ENCODE results near the gene REC8. TPM values are rescaled to one million over a fixed set of nuclear protein-coding genes. Genes with fewer than 3 reads are reported as not detected.

Gene REC8
- total and polyA plus RNA-seq, 2 of the 13 experiments (the other 11 are each of a cell fraction or from before 2014, with no cell fraction given): 3.4 to 14.7 TPM

DNA sequence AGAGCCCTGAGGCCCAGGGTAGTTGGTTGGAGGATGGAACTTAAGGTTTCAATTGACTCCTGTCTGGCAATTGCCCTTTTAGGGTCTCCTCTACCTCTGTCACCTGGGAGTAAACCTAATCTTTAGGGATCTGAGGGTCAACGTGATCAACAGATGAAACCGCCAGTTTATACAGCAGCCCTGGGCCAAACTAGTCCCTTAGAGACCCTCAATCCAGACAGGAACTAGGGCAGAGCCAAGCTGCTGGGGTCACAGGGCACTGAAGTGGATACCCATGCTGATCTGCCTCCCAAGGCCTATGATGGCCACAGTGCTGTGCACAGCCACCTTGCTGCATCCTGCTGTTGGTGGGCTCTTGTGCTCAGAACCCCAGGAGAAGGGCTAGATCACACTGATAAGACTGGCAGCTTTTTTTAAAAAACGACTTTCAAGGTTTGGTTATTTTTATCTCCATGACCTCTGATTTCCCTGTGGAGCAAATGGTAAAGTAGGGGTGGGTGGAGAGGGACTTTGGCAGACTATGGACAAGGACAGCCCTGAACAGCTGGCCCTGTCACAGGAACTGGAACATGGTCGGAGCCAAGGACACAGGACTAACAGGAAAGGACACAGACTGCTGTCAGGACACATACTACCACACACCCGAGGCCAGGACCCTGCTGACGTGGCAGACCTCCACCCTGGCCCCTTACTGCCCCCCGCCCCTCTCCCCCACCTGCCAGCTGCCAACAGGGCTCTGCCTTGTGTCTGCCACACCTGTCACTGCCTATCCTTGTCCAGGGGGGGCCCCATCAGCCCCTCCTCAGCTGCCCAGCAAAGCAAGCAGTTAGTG lies 40.9 kb upstream of the REC8 start (continued):
- TF ChIP-seq SP4 (CRISPR knock-in tag; IDR thresholded peaks at IDR 0.05) (peak; percentile 52), ATF7-NPFF (CRISPR knock-in tag; IDR thresholded peaks at IDR 0.05; ENCODE audit: low read depth) (0 out of 2 replicates have a peak, but pooled peaks have one; percentile 37), ZNF138 (CRISPR knock-in tag; IDR thresholded peaks at IDR 0.05; ENCODE audit: low read depth) (peak; percentile 57; the same call in 1 of the 2 replicates), HDAC6 (IDR thresholded peaks at IDR 0.05; ENCODE audit: low read depth, low read length) (no peak), NKX3-1 (CRISPR knock-in tag; IDR thresholded peaks at IDR 0.05) (no peak), SALL2 (CRISPR knock-in tag; IDR thresholded peaks at IDR 0.05) (no peak), ZNF737 (CRISPR knock-in tag; IDR thresholded peaks at IDR 0.05; ENCODE audit: borderline replicate concordance) (no peak; the same call in 1 of the 2 replicates), ZFP37 (CRISPR knock-in tag; IDR thresholded peaks at IDR 0.05; ENCODE audit: borderline replicate concordance) (peak; percentile 71; the same call in 1 of the 2 replicates), SPEN (CRISPR knock-in tag; IDR thresholded peaks at IDR 0.05; ENCODE audit: low read depth) (peak; percentile 83), ZSCAN22 (CRISPR knock-in tag; IDR thresholded peaks at IDR 0.05) (no peak), ESRRA (CRISPR knock-in tag; IDR thresholded peaks at IDR 0.05; ENCODE audit: low read depth) (peak; percentile 99), ARNT2 (CRISPR knock-in tag; IDR thresholded peaks at IDR 0.05; ENCODE audit: low read depth) (peak; percentile 31; the same call in 1 of the 2 replicates), AGO2 (optimal IDR thresholded peaks at IDR 0.05; ENCODE audit: low read depth, low read length) (no peak), IKZF1 (IDR thresholded peaks at IDR 0.05) (no peak)
- TF ChIP-seq, protein P1, sequence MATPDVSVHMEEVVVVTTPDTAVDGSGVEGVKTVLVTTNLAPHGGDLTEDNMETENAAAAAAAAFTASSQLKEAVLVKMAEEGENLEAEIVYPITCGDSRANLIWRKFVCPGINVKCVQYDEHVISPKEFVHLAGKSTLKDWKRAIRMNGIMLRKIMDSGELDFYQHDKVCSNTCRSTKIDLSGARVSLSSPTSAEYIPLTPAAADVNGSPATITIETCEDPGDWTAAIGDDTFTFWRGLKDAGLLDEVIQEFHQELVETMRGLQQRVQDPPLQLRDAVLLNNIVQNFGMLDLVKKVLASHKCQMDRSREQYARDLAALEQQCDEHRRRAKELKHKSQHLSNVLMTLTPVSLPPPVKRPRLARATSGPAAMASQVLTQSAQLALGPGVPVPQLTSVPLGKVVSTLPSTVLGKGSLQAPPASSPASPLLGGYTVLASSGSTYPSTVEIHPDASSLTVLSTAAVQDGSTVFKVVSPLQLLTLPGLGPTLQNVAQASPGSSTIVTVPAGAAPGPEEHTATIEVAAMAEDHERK (CRISPR knock-in tag; IDR thresholded peaks at IDR 0.05; ENCODE audit: low read depth): no peak
- TF ChIP-seq, protein P2, sequence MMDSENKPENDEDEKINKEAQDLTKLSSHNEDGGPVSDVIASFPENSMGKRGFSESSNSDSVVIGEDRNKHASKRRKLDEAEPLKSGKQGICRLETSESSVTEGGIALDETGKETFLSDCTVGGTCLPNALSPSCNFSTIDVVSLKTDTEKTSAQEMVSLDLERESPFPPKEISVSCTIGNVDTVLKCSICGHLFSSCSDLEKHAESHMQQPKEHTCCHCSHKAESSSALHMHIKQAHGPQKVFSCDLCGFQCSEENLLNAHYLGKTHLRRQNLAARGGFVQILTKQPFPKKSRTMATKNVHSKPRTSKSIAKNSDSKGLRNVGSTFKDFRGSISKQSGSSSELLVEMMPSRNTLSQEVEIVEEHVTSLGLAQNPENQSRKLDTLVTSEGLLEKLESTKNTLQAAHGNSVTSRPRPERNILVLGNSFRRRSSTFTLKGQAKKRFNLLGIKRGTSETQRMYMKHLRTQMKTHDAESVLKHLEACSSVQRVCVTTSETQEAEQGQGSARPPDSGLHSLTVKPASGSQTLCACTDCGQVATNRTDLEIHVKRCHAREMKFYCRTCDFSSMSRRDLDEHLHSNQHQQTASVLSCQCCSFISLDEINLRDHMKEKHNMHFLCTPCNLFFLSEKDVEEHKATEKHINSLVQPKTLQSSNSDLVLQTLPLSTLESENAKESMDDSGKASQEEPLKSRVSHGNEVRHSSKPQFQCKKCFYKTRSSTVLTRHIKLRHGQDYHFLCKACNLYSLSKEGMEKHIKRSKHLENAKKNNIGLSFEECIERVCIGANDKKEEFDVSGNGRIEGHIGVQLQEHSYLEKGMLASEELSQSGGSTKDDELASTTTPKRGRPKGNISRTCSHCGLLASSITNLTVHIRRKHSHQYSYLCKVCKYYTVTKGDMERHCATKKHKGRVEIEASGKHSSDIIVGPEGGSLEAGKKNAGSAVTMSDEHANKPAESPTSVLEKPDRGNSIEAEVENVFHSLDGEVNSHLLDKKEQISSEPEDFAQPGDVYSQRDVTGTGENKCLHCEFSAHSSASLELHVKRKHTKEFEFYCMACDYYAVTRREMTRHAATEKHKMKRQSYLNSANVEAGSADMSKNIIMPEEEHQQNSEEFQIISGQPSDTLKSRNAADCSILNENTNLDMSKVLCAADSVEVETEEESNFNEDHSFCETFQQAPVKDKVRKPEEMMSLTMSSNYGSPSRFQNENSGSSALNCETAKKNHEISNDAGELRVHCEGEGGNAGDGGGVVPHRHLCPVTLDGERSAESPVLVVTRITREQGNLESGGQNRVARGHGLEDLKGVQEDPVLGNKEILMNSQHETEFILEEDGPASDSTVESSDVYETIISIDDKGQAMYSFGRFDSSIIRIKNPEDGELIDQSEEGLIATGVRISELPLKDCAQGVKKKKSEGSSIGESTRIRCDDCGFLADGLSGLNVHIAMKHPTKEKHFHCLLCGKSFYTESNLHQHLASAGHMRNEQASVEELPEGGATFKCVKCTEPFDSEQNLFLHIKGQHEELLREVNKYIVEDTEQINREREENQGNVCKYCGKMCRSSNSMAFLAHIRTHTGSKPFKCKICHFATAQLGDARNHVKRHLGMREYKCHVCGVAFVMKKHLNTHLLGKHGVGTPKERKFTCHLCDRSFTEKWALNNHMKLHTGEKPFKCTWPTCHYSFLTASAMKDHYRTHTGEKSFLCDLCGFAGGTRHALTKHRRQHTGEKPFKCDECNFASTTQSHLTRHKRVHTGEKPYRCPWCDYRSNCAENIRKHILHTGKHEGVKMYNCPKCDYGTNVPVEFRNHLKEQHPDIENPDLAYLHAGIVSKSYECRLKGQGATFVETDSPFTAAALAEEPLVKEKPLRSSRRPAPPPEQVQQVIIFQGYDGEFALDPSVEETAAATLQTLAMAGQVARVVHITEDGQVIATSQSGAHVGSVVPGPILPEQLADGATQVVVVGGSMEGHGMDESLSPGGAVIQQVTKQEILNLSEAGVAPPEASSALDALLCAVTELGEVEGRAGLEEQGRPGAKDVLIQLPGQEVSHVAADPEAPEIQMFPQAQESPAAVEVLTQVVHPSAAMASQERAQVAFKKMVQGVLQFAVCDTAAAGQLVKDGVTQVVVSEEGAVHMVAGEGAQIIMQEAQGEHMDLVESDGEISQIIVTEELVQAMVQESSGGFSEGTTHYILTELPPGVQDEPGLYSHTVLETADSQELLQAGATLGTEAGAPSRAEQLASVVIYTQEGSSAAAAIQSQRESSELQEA (CRISPR knock-in tag; IDR thresholded peaks at IDR 0.05; ENCODE audit: not compliant biosample characterization): peak; percentile 63

Data from HepG2 (cell line).